ENCODE data around the gene RAB5A.

DNA sequence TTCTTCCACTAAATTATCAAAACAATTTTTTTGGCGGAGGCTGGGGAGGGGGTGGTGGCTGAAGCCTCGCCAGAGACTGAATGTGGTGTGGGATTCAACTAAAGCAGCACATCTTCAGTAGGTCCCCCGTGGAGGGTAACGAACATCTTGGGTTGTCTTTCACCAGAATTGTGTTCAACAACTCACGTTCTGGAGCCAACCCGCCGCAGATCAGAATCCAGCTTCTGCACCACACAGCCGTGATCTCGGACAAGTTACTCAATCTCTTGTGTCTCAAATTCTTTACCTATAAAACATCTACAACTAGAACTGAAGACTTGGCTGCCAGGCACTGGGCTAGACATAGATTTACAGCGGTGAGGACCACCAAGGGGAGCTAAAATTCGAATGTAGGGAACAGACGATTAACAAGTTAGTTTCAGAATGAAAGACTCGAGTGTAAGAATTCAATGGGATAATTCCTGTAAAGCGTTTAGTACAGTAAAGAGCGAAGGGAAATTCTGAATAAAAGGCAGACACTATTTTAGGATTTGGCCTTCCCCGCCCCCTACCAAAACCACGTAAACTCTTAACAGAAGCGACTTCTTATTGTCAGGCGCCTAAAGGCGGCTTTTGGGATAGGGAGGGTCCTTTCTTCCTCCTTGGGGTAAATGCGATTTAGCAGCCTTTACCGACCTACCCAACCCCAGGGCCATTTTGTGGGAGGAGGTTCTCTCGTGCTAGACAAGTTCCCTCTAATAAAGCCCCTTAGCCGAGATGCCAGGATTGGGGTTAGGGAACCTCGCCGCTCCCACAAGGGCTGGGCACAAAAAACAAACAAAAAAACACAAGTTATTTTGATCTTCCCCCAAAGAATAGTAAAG is 697 bp upstream of the RAB5A start:
- TF ChIP-seq, protein P1, sequence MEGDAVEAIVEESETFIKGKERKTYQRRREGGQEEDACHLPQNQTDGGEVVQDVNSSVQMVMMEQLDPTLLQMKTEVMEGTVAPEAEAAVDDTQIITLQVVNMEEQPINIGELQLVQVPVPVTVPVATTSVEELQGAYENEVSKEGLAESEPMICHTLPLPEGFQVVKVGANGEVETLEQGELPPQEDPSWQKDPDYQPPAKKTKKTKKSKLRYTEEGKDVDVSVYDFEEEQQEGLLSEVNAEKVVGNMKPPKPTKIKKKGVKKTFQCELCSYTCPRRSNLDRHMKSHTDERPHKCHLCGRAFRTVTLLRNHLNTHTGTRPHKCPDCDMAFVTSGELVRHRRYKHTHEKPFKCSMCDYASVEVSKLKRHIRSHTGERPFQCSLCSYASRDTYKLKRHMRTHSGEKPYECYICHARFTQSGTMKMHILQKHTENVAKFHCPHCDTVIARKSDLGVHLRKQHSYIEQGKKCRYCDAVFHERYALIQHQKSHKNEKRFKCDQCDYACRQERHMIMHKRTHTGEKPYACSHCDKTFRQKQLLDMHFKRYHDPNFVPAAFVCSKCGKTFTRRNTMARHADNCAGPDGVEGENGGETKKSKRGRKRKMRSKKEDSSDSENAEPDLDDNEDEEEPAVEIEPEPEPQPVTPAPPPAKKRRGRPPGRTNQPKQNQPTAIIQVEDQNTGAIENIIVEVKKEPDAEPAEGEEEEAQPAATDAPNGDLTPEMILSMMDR (conservative IDR thresholded peaks at IDR 0.05; ENCODE audit: low read depth in 2 of 2), result no peak
- TF ChIP-seq, protein P2, sequence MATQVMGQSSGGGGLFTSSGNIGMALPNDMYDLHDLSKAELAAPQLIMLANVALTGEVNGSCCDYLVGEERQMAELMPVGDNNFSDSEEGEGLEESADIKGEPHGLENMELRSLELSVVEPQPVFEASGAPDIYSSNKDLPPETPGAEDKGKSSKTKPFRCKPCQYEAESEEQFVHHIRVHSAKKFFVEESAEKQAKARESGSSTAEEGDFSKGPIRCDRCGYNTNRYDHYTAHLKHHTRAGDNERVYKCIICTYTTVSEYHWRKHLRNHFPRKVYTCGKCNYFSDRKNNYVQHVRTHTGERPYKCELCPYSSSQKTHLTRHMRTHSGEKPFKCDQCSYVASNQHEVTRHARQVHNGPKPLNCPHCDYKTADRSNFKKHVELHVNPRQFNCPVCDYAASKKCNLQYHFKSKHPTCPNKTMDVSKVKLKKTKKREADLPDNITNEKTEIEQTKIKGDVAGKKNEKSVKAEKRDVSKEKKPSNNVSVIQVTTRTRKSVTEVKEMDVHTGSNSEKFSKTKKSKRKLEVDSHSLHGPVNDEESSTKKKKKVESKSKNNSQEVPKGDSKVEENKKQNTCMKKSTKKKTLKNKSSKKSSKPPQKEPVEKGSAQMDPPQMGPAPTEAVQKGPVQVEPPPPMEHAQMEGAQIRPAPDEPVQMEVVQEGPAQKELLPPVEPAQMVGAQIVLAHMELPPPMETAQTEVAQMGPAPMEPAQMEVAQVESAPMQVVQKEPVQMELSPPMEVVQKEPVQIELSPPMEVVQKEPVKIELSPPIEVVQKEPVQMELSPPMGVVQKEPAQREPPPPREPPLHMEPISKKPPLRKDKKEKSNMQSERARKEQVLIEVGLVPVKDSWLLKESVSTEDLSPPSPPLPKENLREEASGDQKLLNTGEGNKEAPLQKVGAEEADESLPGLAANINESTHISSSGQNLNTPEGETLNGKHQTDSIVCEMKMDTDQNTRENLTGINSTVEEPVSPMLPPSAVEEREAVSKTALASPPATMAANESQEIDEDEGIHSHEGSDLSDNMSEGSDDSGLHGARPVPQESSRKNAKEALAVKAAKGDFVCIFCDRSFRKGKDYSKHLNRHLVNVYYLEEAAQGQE (IDR thresholded peaks at IDR 0.05; ENCODE audit: unreplicated experiment), result no peak
- no peak for TF ChIP-seq JUNB (IDR thresholded peaks at IDR 0.05; ENCODE audit: unreplicated experiment)
- no peak for TF ChIP-seq EZH2 (IDR thresholded peaks at IDR 0.05; ENCODE audit: low read depth, unreplicated experiment)
- TF ChIP-seq CREB1 (CRISPR knock-in tag; IDR thresholded peaks at IDR 0.05; ENCODE audit: low read depth), result no peak
- TF ChIP-seq EZH2phosphoT487 (IDR thresholded peaks at IDR 0.05; ENCODE audit: unreplicated experiment), result no peak
- TF ChIP-seq POLR2AphosphoS5 (IDR thresholded peaks at IDR 0.05; ENCODE audit: low read depth), result no peak

Data from GM23338 (cell line).